Measurements from ENCODE around the gene SH3GL3.
A peak's percentile ranks its signal among the peaks of the same experiment; 100 is the strongest.

The SH3GL3 gene

DNA sequence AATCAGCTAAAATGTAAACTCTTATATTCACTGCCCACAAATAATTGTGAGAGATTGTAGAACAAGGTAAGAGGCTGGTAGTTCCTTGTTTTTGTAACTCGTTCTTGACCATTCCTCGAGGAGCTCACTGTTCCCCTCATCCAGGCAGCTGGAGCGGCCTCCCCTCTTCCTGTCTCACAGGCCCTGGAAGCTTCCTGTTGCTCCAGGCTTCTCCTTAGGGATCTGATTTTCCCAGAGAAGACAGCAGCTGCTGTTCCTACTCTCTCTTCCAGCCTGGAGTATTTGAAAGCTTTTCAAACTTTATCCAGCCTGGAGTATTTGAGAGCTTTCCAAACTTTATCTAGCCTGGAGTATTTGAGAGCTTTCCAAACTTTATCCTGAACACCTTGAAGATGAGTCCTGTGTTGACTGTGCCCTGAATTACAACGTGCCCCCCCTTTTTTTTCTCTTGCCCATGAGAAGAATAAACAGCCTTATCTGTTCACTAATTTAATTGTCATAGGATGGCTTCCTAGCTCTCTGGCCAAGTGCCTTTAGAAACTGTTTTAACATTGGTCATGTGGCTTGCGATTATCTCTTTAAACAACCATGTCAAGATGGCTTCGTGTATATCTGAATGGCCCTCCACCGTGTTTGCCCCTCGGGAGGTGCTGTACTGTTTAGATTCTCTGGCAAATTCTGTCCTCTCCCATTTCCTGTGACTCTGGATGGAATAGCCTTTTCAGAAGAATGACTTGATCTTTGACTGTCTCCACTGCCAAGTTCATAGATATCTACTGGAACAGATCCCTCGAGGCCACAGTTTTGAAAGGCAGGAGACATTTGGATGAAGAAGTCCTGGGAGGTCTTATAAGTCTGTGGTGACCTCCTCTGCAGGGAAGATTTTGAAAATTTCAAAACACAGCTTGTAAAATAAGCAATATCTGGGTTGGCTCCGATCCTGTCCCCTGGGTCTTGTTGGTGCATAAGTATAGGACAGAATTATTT is 211.6 kb downstream of the SH3GL3 start:
- Histone ChIP-seq H3K9me3 (0 out of 2 replicates have a peak, but pooled peaks cover 2% of the 10 kb centered on the region), H3K4me1 (peaks cover 8% of the 10 kb centered on the region), H3K4me3 (ENCODE audit: low read depth, low read length) (no peak overlapping the region), H3K27me3 (peaks cover 18% of the 10 kb centered on the region), H3K36me3 (no peaks in the 10 kb centered on the region)
- TF ChIP-seq, protein P1, sequence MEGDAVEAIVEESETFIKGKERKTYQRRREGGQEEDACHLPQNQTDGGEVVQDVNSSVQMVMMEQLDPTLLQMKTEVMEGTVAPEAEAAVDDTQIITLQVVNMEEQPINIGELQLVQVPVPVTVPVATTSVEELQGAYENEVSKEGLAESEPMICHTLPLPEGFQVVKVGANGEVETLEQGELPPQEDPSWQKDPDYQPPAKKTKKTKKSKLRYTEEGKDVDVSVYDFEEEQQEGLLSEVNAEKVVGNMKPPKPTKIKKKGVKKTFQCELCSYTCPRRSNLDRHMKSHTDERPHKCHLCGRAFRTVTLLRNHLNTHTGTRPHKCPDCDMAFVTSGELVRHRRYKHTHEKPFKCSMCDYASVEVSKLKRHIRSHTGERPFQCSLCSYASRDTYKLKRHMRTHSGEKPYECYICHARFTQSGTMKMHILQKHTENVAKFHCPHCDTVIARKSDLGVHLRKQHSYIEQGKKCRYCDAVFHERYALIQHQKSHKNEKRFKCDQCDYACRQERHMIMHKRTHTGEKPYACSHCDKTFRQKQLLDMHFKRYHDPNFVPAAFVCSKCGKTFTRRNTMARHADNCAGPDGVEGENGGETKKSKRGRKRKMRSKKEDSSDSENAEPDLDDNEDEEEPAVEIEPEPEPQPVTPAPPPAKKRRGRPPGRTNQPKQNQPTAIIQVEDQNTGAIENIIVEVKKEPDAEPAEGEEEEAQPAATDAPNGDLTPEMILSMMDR (IDR thresholded peaks at IDR 0.05; ENCODE audit: low read depth, low read length): no peak
- peak; percentile 55 for DNase-seq

- H3K36me3 ChIP-seq: no peaks in the 10 kb centered on the region
- no peak overlapping the region for H3K4me3 ChIP-seq (ENCODE audit: low read depth, low read length)
- H3K9me3 ChIP-seq: 0 out of 2 replicates have a peak, but pooled peaks cover 2% of the 10 kb centered on the region
- peaks cover 8% of the 10 kb centered on the region for H3K4me1 ChIP-seq
- peaks cover 12% of the 10 kb centered on the region for H3K27me3 ChIP-seq
- TF ChIP-seq, protein P1 (IDR thresholded peaks at IDR 0.05; ENCODE audit: low read depth, low read length): no peak
- DNase-seq: no peak
Measured at GRCh38 chr15:83659417-83659812, 212.3 kb downstream of the SH3GL3 start.

DNA sequence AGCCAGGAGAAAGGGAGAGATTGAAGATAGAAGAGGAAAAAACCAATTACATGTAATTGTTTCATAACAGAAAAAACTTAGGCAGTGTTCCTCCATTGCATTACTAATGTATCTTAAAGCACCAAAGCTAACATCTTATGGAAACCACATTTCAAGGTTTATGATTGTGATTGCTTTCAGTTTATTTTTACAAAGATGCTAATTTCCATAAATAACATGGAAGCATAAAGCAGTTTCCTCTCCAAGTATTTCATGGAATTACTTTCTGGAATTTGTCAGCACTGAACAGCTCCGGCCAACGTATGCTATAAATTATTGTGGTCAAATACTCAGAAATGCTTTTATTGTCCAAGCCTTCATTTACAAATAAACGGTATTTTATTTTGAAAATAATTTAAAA is 218.3 kb downstream of the SH3GL3 start:
- Histone ChIP-seq H3K27me3 (peaks cover 11% of the 10 kb centered on the region), H3K9me3 (no peaks in the 10 kb centered on the region), H3K36me3 (no peaks in the 10 kb centered on the region), H3K4me1 (no peaks in the 10 kb centered on the region), H3K4me3 (ENCODE audit: low read depth, low read length) (no peak overlapping the region)
- DNase-seq: no peak
- TF ChIP-seq, protein P1 (IDR thresholded peaks at IDR 0.05; ENCODE audit: low read depth, low read length): no peak
